ENCODE results near the gene CLIC4.

GRCh38 chr1:24779689-24780464 lies 34.6 kb downstream of the CLIC4 start:
- no peak for TF ChIP-seq CTCF (IDR thresholded peaks at IDR 0.05; ENCODE audit: low read depth, low read length)
- TF ChIP-seq EZH2phosphoT487 (IDR thresholded peaks at IDR 0.05; ENCODE audit: low read depth): no peak

Measured in OCI-LY3 (cell line).